ENCODE results near the gene RPL18.

- TF ChIP-seq, protein P1, sequence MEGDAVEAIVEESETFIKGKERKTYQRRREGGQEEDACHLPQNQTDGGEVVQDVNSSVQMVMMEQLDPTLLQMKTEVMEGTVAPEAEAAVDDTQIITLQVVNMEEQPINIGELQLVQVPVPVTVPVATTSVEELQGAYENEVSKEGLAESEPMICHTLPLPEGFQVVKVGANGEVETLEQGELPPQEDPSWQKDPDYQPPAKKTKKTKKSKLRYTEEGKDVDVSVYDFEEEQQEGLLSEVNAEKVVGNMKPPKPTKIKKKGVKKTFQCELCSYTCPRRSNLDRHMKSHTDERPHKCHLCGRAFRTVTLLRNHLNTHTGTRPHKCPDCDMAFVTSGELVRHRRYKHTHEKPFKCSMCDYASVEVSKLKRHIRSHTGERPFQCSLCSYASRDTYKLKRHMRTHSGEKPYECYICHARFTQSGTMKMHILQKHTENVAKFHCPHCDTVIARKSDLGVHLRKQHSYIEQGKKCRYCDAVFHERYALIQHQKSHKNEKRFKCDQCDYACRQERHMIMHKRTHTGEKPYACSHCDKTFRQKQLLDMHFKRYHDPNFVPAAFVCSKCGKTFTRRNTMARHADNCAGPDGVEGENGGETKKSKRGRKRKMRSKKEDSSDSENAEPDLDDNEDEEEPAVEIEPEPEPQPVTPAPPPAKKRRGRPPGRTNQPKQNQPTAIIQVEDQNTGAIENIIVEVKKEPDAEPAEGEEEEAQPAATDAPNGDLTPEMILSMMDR (conservative IDR thresholded peaks at IDR 0.05 in 1 of 2, IDR thresholded peaks at IDR 0.05 in 1 of 2; ENCODE audit: extremely low read depth in 1 of 2, insufficient read depth in 1 of 2, low read depth in 1 of 2, low read length in 2 of 2): no peak
- no peak for TF ChIP-seq EZH2 (IDR thresholded peaks at IDR 0.05; ENCODE audit: borderline replicate concordance, low read length)
Observed at GRCh38 chr19:48625891-48626327, 6.9 kb upstream of the RPL18 start.

All from mammary epithelial cell (primary cell).